ENCODE results near the gene THRAP3.

The THRAP3 gene

GRCh38 chr1:36301220-36301619, 77.0 kb downstream of the THRAP3 start:
- DNase-seq (ENCODE audit: low read depth, low spot score) = no peak

DNA sequence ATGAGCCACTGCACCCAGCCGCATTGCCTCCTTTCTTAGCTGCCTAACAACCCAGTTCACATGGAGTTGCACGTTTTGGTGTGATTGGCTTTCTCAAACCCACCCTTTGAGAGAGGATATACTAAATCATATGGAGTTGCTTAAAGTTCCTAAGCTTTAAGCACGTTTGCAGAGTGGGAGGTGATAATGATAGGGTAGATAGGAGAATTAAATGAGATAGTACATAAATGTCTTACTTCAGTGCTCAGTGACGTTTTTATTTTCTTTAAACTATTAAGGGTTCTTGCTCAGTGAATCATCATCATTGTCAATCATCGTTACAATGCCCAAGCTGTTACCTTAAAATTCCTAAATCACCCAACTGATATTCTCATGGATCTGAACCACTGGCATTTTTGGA, 79.0 kb downstream of the THRAP3 start:
- DNase-seq (ENCODE audit: low read depth, low spot score) = no peak

DNA sequence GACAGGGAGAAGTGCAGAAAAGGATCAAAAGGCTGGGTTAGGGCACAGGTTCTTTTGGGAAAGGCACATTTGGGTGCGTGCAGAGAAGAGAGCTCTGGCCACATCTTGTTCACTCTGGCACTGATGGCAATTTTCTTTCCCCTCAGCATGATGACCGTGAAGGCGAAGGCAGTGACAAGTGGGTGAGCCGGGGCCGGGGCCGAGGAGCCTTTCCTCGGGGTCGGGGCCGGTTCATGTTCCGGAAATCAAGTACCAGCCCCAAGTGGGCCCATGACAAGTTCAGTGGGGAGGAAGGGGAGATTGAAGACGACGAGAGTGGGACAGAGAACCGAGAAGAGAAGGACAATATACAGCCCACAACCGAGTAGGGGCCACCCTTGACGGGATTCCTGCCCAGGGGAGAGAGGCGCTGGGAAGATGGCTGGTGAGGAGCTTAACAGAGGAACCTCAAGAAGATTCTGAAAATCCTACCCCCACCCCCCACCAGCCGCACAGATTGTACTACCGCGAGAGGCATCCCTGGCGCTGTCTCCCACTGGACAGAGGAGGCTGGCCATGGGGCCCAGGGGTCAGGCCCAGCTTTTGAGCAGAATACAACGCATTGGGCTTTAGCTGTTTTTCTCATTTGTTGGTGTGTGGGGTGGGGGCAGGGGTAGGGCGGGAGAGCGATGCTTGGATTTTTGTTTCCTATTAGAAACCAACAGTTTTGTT, 79.6 kb downstream of the THRAP3 start:
- DNase-seq (ENCODE audit: low read depth, low spot score) = no peak

GRCh38 chr1:36304521-36304920, 80.3 kb downstream of the THRAP3 start:
- no peak for DNase-seq (ENCODE audit: low read depth, low spot score)

DNA sequence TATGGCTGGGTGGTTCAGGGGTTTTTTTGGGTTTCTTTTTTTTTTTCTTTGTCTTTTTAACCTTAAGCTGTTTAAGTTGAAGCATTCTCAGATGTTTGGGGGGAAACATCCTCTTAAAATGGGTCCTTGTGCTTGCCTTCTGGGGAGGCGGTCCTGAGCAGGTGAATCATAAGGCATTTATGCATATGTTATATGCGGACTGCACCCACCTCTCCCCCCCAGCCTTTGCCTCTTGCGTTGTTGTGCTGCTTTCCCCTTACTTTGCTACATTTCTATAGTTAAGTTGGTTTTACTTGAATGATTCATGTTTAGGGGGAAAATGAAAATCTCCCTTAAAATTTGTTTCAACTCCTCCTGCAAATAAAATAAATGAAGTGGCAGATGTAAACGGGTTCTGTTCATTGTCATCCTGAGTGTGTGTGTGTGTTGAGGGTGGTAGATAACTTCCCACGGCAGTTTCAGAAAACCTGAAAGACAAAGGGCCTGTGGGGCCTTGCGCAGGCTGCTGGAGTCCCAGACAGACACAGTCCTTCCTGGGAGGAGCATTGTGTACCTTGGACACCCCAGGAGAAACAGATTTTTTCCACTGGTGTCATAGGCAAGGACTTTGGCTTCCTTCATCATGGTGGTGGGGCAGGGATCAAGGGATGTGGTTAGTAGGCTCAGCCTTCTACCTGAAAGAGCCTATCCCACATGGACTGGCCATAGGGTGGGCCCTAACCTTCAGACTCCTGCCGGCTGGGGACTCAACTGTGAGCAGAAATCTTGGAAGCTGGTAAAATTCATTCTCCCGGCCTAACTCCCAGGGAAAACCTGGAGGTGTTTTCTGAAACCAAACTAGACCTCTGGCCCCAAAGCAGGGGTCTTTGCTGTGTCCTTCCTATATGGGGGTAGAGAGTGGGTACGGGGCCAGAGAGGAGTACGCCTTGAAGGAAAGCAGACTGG, 81.0 kb downstream of the THRAP3 start:
- DNase-seq (ENCODE audit: low read depth, low spot score) = no peak

DNA sequence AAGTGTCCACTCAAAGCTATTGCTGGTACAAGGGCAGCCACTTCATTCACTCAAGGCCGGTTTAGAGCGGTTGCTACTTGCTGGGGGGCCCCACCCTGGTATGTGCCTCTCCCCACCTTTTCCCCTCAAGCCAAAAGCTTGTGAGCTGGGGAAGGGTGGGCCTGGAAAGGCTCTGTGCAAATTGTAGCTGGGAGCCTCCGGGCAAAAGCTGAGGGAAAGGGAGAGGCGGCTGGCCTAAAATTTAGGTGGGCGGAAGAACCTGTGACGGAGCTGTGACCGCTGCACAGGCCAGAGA, 81.6 kb downstream of the THRAP3 start:
- DNase-seq (ENCODE audit: low read depth, low spot score) = peak; percentile 96

GRCh38 chr1:36306210-36306901, 82.1 kb downstream of the THRAP3 start, which contains the start of gene SH3D21:
Gene SH3D21, plus strand, starts transcription at chr1:36306368. Its CDS starts 53 bp downstream, at chr1:36306421.
- no peak for DNase-seq (ENCODE audit: low read depth, low spot score)

DNA sequence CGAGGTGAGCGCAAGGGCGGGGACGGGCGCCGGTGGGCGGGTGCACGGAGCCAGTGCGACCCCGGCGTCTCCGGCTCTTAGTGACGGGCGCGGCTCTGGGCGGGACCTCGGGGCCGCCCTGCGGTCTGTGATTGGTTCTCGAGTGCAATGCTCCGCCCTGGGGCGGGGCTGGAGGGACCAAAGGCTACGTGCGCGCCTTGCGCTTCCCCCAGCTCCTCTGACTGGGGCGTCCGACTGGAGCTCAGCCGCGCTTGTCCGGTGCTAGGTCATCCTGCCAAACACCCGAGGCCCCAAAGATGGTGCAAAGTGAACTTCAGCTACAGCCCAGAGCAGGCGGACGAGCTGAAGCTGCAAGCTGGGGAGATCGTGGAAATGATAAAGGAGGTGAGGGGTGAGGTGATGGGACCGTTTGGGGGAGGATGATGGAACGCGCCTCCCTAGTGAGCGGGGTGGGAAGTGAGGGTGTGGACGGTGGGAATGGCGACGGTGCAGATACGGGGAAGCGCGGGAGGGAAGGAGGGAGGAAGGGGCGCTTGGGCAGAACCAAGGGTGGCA, 82.7 kb downstream of the THRAP3 start:
- peak; percentile 98 for DNase-seq (ENCODE audit: low read depth, low spot score)

- DNase-seq (ENCODE audit: low read depth, low spot score) = no peak
Measured at GRCh38 chr1:36307601-36308330, 83.5 kb downstream of the THRAP3 start.

GRCh38 chr1:36309397-36309796, 85.2 kb downstream of the THRAP3 start:
- DNase-seq (ENCODE audit: low read depth, low spot score) = no peak

DNA sequence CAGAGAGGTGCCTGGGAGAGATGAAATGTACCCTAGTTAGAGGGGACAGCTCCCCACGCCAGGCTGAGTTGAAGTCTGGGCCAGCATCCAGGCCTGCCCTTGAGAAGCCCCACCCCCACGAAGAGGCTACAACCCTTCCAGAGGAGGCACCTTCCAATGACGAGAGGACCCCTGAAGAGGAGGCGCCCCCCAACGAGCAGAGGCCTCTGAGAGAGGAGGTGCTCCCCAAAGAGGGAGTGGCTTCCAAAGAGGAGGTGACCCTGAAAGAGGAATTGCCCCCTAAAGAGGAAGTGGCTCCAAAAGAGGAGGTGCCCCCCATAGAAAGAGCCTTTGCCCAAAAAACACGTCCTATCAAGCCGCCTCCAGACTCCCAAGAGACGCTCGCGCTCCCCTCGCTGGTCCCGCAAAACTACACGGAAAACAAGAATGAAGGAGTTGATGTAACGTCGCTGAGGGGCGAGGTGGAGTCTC, 96.1 kb downstream of the THRAP3 start:
- DNase-seq (ENCODE audit: low read depth, low spot score) = no peak

- no peak for DNase-seq (ENCODE audit: low read depth, low spot score)
Measured at GRCh38 chr1:36320767-36321118, 96.5 kb downstream of the THRAP3 start.

DNA sequence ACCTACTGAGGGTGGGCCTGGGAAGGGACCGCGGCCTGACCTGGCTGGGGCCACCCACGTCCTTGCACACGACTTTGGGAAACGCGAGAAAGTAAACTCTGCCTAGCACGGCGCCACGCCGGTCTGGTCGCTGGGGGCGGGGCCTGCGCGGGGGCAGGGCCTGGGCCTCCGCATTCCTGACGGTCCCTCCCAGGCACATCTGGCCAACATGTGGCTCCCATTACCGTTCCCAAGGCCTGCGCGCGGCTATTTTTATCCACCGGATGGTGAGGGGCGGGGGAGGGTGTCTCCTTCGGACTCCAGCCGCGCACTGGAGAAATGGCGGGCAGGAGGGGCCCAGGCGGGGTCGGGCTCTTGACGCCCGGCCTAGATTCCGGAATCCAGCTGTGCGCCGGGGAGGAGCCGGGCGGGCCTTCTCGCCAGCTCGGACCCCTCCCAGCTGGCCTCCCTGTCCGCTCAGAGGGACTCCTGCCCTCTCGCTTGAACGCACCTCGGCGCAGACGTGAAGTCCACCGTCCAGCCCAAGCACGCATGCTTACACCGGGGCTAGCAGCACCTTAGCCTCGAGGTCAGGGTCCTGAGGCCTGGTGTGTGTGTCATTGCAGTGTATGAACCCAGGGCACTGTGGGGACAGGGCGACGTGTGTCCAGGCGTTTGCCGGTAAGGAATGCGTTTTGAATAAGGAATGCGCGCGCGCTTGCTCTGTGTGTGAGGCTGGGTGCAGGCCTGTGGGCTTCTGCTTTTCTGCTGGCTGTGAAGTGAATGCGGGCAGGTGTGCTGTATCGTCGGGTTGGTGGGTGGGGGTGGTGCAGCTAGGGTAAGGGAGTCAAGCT, 97.1 kb downstream of the THRAP3 start:
- DNase-seq (ENCODE audit: low read depth, low spot score) = peak; percentile 92

GRCh38 chr1:36322041-36322785, 98.0 kb downstream of the THRAP3 start:
- DNase-seq (ENCODE audit: low read depth, low spot score) = peak; percentile 59

DNA sequence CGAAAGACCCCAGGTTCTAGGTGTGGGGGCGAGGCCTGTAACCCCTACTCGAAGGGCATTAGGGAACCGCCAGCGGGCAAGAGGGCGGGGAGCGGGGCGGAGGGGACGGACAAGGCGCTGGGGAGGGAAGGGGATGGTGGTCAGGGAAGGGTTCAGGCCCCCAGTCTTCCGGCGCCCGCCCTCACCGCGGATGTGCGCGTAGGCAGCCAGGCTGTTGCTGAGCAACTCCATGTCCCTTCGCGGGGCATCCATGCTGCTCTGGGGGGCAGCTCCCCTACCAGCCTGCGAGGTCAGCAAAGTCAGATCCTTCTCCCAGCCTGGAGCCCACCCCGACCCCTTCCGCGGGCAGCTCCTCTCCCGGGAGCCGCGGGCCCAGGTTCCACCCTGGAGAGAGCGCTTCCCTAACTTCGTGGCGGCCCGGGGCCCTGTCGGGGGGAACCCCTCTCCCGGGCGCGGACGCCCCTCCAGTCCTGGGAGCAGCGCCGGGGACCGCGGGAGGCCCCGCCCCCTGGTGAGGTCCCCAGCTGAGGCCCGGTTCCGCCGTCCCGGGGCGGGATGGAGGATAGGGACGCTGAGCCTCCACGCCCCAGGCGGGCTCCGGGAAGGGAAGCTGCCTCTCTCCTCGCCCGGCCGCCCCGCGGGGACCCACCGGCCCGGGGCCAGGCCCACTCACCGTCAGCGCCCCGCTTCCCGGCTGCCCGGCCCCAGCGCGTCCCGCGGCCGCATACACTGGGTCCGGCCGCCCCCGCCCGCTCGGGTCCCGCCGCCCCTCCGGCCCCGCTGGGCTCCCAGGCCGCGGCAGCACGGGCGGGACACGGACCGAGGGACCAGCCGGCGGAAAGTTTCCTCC, 98.8 kb downstream of the THRAP3 start:
- DNase-seq (ENCODE audit: low read depth, low spot score) = peak; percentile 46

DNA sequence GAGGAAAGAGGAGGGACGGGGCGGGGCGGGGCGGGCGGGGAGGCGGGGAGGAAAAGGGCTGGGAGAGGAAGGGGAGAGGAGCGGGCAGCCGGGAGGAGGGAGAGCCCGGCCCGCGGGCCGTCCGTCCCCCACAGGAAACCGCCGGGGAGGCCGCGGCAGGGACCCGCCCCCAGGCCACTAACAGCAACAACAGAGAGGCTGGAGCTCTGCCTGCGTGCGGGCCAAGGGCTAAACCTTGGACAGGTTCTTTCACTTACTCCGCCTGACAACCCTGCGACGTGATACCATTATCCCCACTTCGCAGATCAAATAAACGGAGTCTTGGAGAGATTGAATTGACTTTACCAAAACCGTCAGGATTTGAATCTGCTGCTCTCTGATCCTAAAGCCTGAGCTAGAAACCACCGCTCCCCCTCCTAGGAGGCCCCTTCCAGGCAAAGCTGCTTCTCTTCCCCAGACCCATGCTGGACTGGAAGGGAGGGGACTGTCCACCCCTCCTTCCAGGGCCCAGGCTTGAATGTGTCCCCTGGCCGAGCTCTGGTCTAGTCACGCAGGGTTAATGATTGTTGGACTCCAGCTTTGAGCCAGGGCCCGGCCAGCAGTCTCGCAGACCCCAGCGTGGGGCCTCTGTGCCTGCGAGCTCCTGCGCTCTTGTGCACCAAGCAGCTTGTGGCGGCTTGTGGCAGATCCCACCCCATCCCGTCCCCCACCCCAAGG, 99.6 kb downstream of the THRAP3 start, which contains the start of gene EVA1B:
TSS of gene EVA1B (minus strand) at position 10 of the 717 bp plus-strand sequence. CDS start 608 bp downstream, outside the sequence.
- peak; percentile 87 for DNase-seq (ENCODE audit: low read depth, low spot score)

GRCh38 chr1:36324353-36324703, 100.1 kb downstream of the THRAP3 start:
- peak; percentile 30 for DNase-seq (ENCODE audit: low read depth, low spot score)

GRCh38 chr1:36326499-36326898, 102.3 kb downstream of the THRAP3 start:
- no peak for DNase-seq (ENCODE audit: low read depth, low spot score)

Measured in ELF-1 (cell line).